Gastroesophageal sphincter (tissue), 3 donors: Measurements from ENCODE around the gene ITGA8.
"Not testable (repeated sequence)": the region's sequence is repeated elsewhere in the genome, so short reads cannot be mapped to it uniquely, and the experiment has no call there.

Experiments used
- CTCF ChIP-seq, 4 experiments: fragments of 200-600 bp in 2 of 4; fragments of 450-650 bp in 2 of 4; sonication (generic) in 1 of 4; IDR thresholded peaks; one replicate each; pipeline ENCODE4 v1.5.1; 2017 to 2019; ENCODE audit warnings: antibody characterized with exemption in 4 of 4, mild to moderate bottlenecking in 2 of 4, moderate library complexity in 2 of 4
- POLR2A ChIP-seq, 2 donors: fragments of 450-650 bp; IDR thresholded peaks; one replicate each; pipeline ENCODE4 v1.6.1; 2017; ENCODE audit warnings: antibody characterized with exemption in 2 of 2, mild to moderate bottlenecking in 2 of 2, moderate library complexity in 1 of 2

GRCh38 chr10:15631205-15631604 lies 88.5 kb downstream of the ITGA8 start:
- TF ChIP-seq CTCF, POLR2A (IDR thresholded peaks at IDR 0.05): not testable (repeated sequence)
